Upper lobe of left lung (tissue), 4 donors: ENCODE results near the gene RNF41.

Experiments
- EP300 ChIP-seq, 4 donors: sonication (generic); formaldehyde crosslinking; IDR thresholded peaks; one replicate each; pipeline ENCODE4 v1.5.1; 2017; ENCODE audit warnings: antibody characterized with exemption in 4 of 4, control low read depth in 2 of 4
- TF ChIP-seq, protein P1 (sequence below), 6 experiments: fragments of 450-650 bp in 4 of 6; fragments of 200-600 bp in 2 of 6; sonication (generic) in 2 of 6; IDR thresholded peaks; one replicate each; pipeline ENCODE4 v1.5.1; 2016 to 2019; ENCODE audit warnings: antibody characterized with exemption in 6 of 6

DNA sequence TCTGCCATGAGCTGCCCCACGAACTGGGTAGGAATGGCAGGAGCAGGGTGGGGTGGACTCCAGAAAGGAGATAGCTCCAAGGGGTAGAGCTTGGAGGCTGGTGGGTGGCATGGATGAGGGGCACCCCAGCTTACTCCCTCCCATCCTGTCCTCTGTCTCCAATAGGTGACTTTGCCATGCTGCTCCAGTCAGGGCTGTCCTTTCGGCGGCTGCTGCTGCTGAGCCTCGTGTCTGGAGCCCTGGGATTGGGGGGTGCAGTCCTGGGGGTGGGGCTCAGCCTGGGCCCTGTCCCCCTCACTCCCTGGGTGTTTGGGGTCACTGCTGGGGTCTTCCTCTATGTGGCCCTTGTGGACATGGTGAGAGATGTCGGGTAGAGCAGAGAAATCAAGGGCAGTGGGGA, 15.3 kb upstream of the RNF41 start:
- no peak for TF ChIP-seq EP300 (IDR thresholded peaks at IDR 0.05)
- TF ChIP-seq, protein P1, sequence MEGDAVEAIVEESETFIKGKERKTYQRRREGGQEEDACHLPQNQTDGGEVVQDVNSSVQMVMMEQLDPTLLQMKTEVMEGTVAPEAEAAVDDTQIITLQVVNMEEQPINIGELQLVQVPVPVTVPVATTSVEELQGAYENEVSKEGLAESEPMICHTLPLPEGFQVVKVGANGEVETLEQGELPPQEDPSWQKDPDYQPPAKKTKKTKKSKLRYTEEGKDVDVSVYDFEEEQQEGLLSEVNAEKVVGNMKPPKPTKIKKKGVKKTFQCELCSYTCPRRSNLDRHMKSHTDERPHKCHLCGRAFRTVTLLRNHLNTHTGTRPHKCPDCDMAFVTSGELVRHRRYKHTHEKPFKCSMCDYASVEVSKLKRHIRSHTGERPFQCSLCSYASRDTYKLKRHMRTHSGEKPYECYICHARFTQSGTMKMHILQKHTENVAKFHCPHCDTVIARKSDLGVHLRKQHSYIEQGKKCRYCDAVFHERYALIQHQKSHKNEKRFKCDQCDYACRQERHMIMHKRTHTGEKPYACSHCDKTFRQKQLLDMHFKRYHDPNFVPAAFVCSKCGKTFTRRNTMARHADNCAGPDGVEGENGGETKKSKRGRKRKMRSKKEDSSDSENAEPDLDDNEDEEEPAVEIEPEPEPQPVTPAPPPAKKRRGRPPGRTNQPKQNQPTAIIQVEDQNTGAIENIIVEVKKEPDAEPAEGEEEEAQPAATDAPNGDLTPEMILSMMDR (IDR thresholded peaks at IDR 0.05): no peak
